Measurements from ENCODE around the gene LAMA3. TPM values are rescaled to one million over a fixed set of nuclear protein-coding genes. Genes with fewer than 3 reads are reported as not detected.
A peak's percentile ranks its signal among the peaks of the same experiment; 100 is the strongest.

The LAMA3 gene
- total RNA-seq, 1 donor from 2014 or later: 2.4 TPM

- no peak for DNase-seq (ENCODE audit: low read depth in 2 of 2)
These were observed 72.7 kb downstream of the LAMA3 start for GRCh38 chr18:23761941-23762340.

- no peak for DNase-seq (ENCODE audit: low read depth in 2 of 2)
These were observed 74.1 kb downstream of the LAMA3 start for GRCh38 chr18:23763343-23763742.

GRCh38 chr18:23765931-23766330 is 76.7 kb downstream of the LAMA3 start:
- no peak for DNase-seq (ENCODE audit: low read depth in 2 of 2)

GRCh38 chr18:23772327-23773024 is 83.2 kb downstream of the LAMA3 start:
- no peak for DNase-seq (ENCODE audit: low read depth in 2 of 2)

- DNase-seq (ENCODE audit: low read depth in 2 of 2): no peak
These were observed 87.1 kb downstream of the LAMA3 start for GRCh38 chr18:23776306-23776705.

- no peak for DNase-seq (ENCODE audit: low read depth in 2 of 2)
These were observed 89.6 kb downstream of the LAMA3 start for GRCh38 chr18:23778828-23779227.

- DNase-seq (ENCODE audit: low read depth in 2 of 2): no peak
These were observed 90.5 kb downstream of the LAMA3 start for GRCh38 chr18:23779696-23780303.

- peak in 1 of 2 donors; percentile 95 for DNase-seq (ENCODE audit: low read depth in 2 of 2)
These were observed 95.6 kb downstream of the LAMA3 start for GRCh38 chr18:23784832-23785245.

- no peak for DNase-seq (ENCODE audit: low read depth in 2 of 2)
These were observed 103.8 kb downstream of the LAMA3 start for GRCh38 chr18:23793051-23793450.

- no peak for DNase-seq (ENCODE audit: low read depth in 2 of 2)
These were observed 105.0 kb downstream of the LAMA3 start for GRCh38 chr18:23793985-23794867.

- peak; percentile 10 to 40 for DNase-seq (ENCODE audit: low read depth in 2 of 2)
These were observed 109.0 kb downstream of the LAMA3 start for GRCh38 chr18:23798249-23798648.

- no peak for DNase-seq (ENCODE audit: low read depth in 2 of 2)
These were observed 109.6 kb downstream of the LAMA3 start for GRCh38 chr18:23798824-23799223.

GRCh38 chr18:23799540-23799939 is 110.3 kb downstream of the LAMA3 start:
- DNase-seq (ENCODE audit: low read depth in 2 of 2): no peak

- no peak for DNase-seq (ENCODE audit: low read depth in 2 of 2)
These were observed 111.6 kb downstream of the LAMA3 start for GRCh38 chr18:23800902-23801301.

- no peak for DNase-seq (ENCODE audit: low read depth in 2 of 2)
These were observed 113.6 kb downstream of the LAMA3 start for GRCh38 chr18:23802817-23803216.

- DNase-seq (ENCODE audit: low read depth in 2 of 2): no peak
These were observed 114.5 kb downstream of the LAMA3 start for GRCh38 chr18:23803755-23804154.

- DNase-seq (ENCODE audit: low read depth in 2 of 2): peak in 1 of 2 donors; percentile 54
These were observed 116.6 kb downstream of the LAMA3 start for GRCh38 chr18:23805898-23806297.

- no peak for DNase-seq (ENCODE audit: low read depth in 2 of 2)
These were observed 120.2 kb downstream of the LAMA3 start for GRCh38 chr18:23809415-23809814.

GRCh38 chr18:23810396-23810795 is 121.1 kb downstream of the LAMA3 start:
- no peak for DNase-seq (ENCODE audit: low read depth in 2 of 2)

- DNase-seq (ENCODE audit: low read depth in 2 of 2): no peak
These were observed 121.9 kb downstream of the LAMA3 start for GRCh38 chr18:23811176-23811575.

GRCh38 chr18:23812546-23813440 is 123.5 kb downstream of the LAMA3 start:
- peak; percentile 41 for DNase-seq (ENCODE audit: low read depth in 2 of 2)

Measured in lung microvascular endothelial cell (primary cell).